ENCODE data around the gene PPP1R13B.

Gene PPP1R13B

DNA sequence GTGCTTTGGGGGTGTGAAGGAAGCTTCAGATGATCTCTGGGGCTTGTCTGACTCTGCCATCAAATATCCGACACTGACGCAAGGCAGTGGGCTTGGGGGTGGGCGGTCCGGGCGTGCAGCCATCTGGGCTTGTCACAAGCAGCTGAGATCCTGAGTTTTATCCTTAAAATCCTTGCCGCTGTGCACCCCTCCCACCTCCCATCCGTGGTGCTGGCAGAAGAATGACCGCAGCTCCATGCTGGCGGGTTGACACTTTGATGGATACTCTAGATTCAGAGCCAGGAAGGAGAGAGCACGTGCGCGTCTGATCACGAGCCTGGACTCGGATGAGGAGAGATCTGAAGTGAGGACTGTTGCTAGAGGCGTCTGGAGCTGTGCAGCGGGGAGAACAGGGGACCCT, 128.8 kb downstream of the PPP1R13B start:
- in situ Hi-C loops (cut with HindIII; ENCODE audit: low sequenced_read_pairs): no loop called here
- DNase-seq (ENCODE audit: low read depth): peak; percentile 56
- TF ChIP-seq, protein P1, sequence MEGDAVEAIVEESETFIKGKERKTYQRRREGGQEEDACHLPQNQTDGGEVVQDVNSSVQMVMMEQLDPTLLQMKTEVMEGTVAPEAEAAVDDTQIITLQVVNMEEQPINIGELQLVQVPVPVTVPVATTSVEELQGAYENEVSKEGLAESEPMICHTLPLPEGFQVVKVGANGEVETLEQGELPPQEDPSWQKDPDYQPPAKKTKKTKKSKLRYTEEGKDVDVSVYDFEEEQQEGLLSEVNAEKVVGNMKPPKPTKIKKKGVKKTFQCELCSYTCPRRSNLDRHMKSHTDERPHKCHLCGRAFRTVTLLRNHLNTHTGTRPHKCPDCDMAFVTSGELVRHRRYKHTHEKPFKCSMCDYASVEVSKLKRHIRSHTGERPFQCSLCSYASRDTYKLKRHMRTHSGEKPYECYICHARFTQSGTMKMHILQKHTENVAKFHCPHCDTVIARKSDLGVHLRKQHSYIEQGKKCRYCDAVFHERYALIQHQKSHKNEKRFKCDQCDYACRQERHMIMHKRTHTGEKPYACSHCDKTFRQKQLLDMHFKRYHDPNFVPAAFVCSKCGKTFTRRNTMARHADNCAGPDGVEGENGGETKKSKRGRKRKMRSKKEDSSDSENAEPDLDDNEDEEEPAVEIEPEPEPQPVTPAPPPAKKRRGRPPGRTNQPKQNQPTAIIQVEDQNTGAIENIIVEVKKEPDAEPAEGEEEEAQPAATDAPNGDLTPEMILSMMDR (IDR thresholded peaks at IDR 0.05; ENCODE audit: low read depth, low read length, missing control alignments): no peak
- H3K4me3 ChIP-seq (ENCODE audit: low read depth, low read length): no peak overlapping the region

DNA sequence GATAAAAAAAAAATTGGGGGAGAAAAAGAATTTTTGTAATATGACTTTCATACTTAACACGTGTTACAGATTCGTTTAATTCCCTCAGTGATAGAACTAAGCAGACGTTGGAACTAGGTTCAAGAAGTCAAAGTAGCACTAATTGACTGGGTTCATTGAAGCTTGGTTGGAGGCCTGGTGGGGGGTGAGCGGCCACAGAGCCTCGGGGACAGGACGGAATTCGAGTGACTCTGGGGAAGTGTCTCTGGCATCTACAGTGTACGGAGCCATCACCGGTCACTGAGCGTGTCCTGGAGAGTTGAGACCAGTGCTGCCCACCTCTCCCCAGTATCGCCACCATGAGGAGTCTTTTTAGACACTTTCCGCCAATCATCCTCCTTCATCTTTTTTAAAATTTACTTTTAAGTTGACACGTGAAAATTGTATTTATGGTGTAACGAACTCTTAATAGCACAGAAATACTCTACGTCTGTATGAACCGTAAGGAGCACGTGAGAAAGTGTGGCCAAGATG, 130.4 kb downstream of the PPP1R13B start:
- in situ Hi-C loops (cut with HindIII; ENCODE audit: low sequenced_read_pairs): no loop called here
- H3K4me3 ChIP-seq (ENCODE audit: low read depth, low read length): peak overlapping the region; percentile 65
- DNase-seq (ENCODE audit: low read depth): no peak
- TF ChIP-seq, protein P1 (IDR thresholded peaks at IDR 0.05; ENCODE audit: low read depth, low read length, missing control alignments): no peak

DNA sequence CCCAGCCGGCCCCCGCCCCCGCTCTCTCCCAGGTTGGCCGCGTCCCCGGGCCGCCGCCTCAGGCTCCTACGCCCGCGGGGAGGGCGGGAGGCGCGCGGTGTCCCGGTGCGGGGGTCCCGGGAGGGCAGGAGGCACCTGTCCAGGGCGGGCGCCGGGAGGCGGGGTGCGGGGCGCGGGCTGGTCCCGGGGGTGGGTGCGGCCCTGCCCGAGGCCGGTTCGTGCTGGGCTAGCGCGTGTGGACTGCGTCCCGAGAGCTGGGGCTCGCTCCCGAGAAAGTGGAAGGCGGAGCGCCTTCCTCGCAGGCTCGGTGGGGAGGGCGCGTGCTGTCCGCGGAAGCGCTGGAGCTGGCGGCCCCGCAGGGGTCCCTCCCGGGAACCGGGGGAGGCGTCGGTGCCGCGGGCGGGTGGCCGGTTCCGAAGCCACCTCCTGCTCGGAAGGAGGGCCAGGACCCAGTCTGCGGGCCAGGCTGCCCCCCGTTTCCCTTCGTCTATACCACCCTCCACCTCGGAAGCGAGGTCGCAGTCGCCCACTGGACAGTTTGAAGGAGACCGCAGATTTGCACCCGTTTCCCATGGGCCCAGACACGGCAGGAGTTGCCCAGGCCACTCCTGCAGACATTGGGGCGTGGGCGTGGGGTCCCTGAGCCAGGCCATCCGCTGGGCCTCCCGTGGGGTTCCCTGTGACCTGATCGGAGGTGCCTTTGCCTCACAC, 131.1 kb downstream of the PPP1R13B start:
- TF ChIP-seq, protein P1 (IDR thresholded peaks at IDR 0.05; ENCODE audit: low read depth, low read length, missing control alignments): no peak
- peak overlapping the region; percentile 65 for H3K4me3 ChIP-seq (ENCODE audit: low read depth, low read length)
- in situ Hi-C loops (cut with HindIII; ENCODE audit: low sequenced_read_pairs): no loop called here
- DNase-seq (ENCODE audit: low read depth): no peak

DNA sequence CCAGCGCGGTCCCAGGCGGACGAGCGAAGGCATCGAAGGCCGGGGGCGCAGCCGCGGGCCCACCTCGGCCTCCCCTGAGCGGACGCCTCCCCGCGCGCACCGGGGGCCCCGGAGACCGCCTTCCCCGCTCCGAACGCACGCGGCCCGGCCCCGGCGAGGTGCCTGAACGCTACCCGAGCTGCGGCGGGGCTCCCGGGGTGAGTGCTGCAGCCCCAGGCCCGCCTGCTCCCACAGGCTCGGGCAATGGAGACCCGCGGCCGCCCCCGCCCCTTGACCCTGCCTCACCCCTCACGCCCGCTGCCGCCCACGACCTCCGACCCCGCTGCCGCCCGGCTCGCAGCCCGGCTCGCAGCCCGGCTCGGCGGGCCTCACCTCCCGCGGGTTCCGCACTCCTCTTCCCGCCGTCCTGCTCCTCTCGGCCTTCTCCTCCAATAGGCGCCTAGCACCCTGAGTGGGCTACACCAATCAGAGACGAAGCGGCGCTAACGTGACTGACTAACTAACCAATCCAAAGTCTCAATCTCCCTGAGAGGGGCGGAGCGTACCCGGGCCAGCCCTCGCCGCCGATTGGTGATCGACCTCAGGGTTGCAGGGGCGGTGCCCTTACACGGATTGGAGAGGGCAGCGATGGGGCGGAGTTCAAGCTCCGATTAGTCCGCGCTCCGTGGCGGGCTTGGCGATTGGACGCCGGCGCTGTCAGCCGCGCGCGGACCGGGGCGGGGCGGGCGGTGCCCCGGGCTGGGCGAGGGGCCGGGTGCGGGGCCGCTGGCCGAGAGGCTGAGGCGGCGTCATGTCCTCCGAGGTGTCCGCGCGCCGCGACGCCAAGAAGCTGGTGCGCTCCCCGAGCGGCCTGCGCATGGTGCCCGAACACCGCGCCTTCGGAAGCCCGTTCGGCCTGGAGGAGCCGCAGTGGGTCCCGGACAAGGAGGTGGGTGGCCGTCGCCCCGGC, 132.0 kb downstream of the PPP1R13B start, which contains the start of the genes XRCC3 and ZFYVE21:
Gene XRCC3 (minus strand): TSS at position 400 of the 949 bp plus-strand sequence. CDS start 4,364 bp downstream, outside the sequence.
Gene ZFYVE21 (plus strand): TSS at position 759 of the 949 bp plus-strand sequence. CDS start 32 bp downstream, at position 791.
- TF ChIP-seq, protein P1 (IDR thresholded peaks at IDR 0.05; ENCODE audit: low read depth, low read length, missing control alignments): no peak
- DNase-seq (ENCODE audit: low read depth): peak; percentile 98
- in situ Hi-C loops (cut with HindIII; ENCODE audit: low sequenced_read_pairs): no loop called here
- peak within 1 kb of the TSS; percentile 65 for H3K4me3 ChIP-seq (ENCODE audit: low read depth, low read length)

DNA sequence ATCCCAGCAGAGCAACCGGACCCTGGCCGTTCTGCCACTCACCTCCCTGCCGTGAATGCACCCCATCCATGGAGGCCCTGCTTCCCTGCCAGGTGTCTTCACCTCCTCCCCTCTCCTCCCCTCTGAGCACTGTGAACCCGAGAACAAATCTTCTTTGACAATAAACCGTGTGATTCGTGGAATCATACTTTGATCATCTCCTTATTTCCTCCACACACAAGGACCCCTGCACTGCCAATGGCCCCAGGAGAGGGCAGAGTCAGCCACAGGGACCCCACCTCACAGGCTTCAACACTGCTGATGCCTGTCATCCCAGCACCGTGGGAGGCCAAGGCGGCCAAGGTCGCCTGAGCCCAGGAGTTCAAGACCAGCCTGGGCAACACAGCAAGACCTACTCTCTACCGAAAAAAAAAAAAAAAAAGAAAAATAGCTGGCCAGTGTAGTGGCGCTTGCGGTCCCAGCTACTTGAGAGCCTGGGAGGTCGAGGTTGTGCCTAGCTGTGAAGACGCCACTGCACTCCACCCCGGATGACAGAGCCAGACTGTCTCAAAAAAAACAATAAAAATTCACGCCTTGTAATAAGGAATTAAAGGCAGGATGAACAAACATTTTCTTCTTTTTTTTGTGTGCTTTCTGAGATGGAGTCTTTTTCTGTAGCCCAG, 133.2 kb downstream of the PPP1R13B start:
- TF ChIP-seq, protein P1 (IDR thresholded peaks at IDR 0.05; ENCODE audit: low read depth, low read length, missing control alignments): no peak
- DNase-seq (ENCODE audit: low read depth): no peak
- H3K4me3 ChIP-seq (ENCODE audit: low read depth, low read length): peak overlapping the region; percentile 65
- in situ Hi-C loops (cut with HindIII; ENCODE audit: low sequenced_read_pairs): no loop called here
